GM23338 (cell line): Measurements from ENCODE around the gene KRTAP10-5. TPM values are rescaled to one million over a fixed set of nuclear protein-coding genes. Genes with fewer than 3 reads are reported as not detected.

Source experiments
- ATAC-seq: fragments of 200-7000 bp; cut with Tn5 transposase; 3 replicates; pipeline ENCODE4 v1.9.1; 2020
- DNase-seq: peaks from one replicate; pipeline ENCODE4 v3.0.0-alpha.2; 2015; ENCODE audit warnings: low spot score
- H2AFZ ChIP-seq: fragments of 200-600 bp; sonication (generic); 2 replicates; pipeline ENCODE4 v1.8.0; 2016; ENCODE audit warnings: antibody characterized with exemption, mild to moderate bottlenecking, moderate library complexity
- H3F3A ChIP-seq: fragments of 200-600 bp; sonication (generic); replicated peaks from 2 replicates; pipeline ENCODE4 v1.8.0; 2017; ENCODE audit warnings: antibody characterized with exemption, mixed run types, low read depth
- H3K27ac ChIP-seq: fragments of 200-600 bp; sonication (generic); 2 replicates; pipeline ENCODE4 v1.6.1; 2016; ENCODE audit warnings: low read depth
- H3K27me3 ChIP-seq: fragments of 200-600 bp; sonication (generic); 2 replicates; pipeline ENCODE4 v1.8.0; 2016; ENCODE audit warnings: mild to moderate bottlenecking, mixed run types, moderate library complexity; ENCODE audit not compliant: insufficient read depth
- H3K36me3 ChIP-seq: fragments of 200-600 bp; sonication (generic); 2 replicates; pipeline ENCODE4 v1.8.0; 2016; ENCODE audit warnings: mild to moderate bottlenecking; ENCODE audit not compliant: insufficient read depth
- H3K4me1 ChIP-seq: fragments of 200-600 bp; sonication (generic); 2 replicates; pipeline ENCODE4 v1.8.0; 2016; ENCODE audit warnings: mild to moderate bottlenecking, moderate library complexity; ENCODE audit not compliant: insufficient read depth
- H3K4me2 ChIP-seq: fragments of 200-600 bp; sonication (generic); 2 replicates; pipeline ENCODE4 v1.7.1; 2017; ENCODE audit warnings: mixed run types
- H3K4me3 ChIP-seq: fragments of 200-600 bp; sonication (generic); 2 replicates; pipeline ENCODE4 v1.6.1; 2016; ENCODE audit warnings: mixed run types
- H3K79me2 ChIP-seq: fragments of 200-600 bp; sonication (generic); replicated peaks from 2 replicates; pipeline ENCODE4 v1.8.0; 2017; ENCODE audit warnings: mild to moderate bottlenecking; ENCODE audit not compliant: insufficient read depth
- H3K9me2 ChIP-seq: fragments of 200-600 bp; sonication (generic); 2 replicates; pipeline ENCODE4 v1.8.0; 2017; ENCODE audit not compliant: insufficient read depth
- H4K20me1 ChIP-seq: fragments of 200-600 bp; sonication (generic); replicated peaks from 2 replicates; pipeline ENCODE4 v1.8.0; 2017; ENCODE audit warnings: mild to moderate bottlenecking; ENCODE audit not compliant: insufficient read depth
- H3K27ac Mint-ChIP-seq: 2 replicates; pipeline ENCODE4 v1.8.0; 2020; ENCODE audit warnings: inconsistent platforms, mild to moderate bottlenecking, moderate library complexity, mixed read lengths
- H3K27me3 Mint-ChIP-seq: 3 replicates; pipeline ENCODE4 v1.8.0; 2022; ENCODE audit warnings: low read depth, mild to moderate bottlenecking, moderate library complexity, mixed read lengths, inconsistent platforms; ENCODE audit not compliant: insufficient read depth, poor library complexity
- H3K36me3 Mint-ChIP-seq: 3 replicates; pipeline ENCODE4 v1.8.0; 2021; ENCODE audit warnings: low read depth, mild to moderate bottlenecking, inconsistent platforms, moderate library complexity, mixed read lengths
- H3K4me1 Mint-ChIP-seq: 3 replicates; pipeline ENCODE4 v1.8.0; 2020; ENCODE audit warnings: mild to moderate bottlenecking, inconsistent platforms, mixed read lengths
- H3K4me3 Mint-ChIP-seq: 3 replicates; pipeline ENCODE4 v1.8.0; 2021; ENCODE audit warnings: moderate library complexity, mild to moderate bottlenecking, inconsistent platforms, mixed read lengths
- H3K9me3 Mint-ChIP-seq: 3 replicates; pipeline ENCODE4 v1.8.0; 2020; ENCODE audit warnings: moderate library complexity, mild to moderate bottlenecking, inconsistent platforms, mixed read lengths
- CREB1 ChIP-seq: fragments of 250-450 bp; sonication (Bioruptor Pico); IDR thresholded peaks from 2 replicates; pipeline ENCODE4 v1.5.0; 2020; ENCODE audit warnings: low read depth, mild to moderate bottlenecking, moderate library complexity
- EZH2 ChIP-seq: fragments of 200-600 bp; sonication (generic); IDR thresholded peaks from one replicate; pipeline ENCODE4 v1.8.0; 2017; ENCODE audit warnings: antibody characterized with exemption, mild to moderate bottlenecking, low read depth; ENCODE audit not compliant: unreplicated experiment
- EZH2phosphoT487 ChIP-seq: fragments of 200-600 bp; sonication (generic); IDR thresholded peaks from one replicate; pipeline ENCODE4 v1.8.1; 2018; ENCODE audit warnings: antibody characterized with exemption; ENCODE audit not compliant: unreplicated experiment
- NANOG ChIP-seq: IDR thresholded peaks from 2 replicates; pipeline ENCODE4 v1.6.1; 2016; ENCODE audit warnings: antibody characterized with exemption, borderline replicate concordance
- POLR2AphosphoS5 ChIP-seq: IDR thresholded peaks from 2 replicates; pipeline ENCODE4 v1.6.1; 2016; ENCODE audit warnings: antibody characterized with exemption, low read depth
- STAT1 ChIP-seq: IDR thresholded peaks from one replicate; pipeline ENCODE4 v1.6.1; 2016; ENCODE audit warnings: antibody characterized with exemption; ENCODE audit not compliant: unreplicated experiment
- ZNF462 ChIP-seq: fragments of 250-450 bp; sonication (Bioruptor Pico); IDR thresholded peaks from 2 replicates; pipeline ENCODE4 v1.5.0; 2020; ENCODE audit warnings: mild to moderate bottlenecking, moderate library complexity
- polyA plus RNA-seq: library from polyadenylated mRNA; unstranded; fragments of >200 nt; fragmentation: Nextera tagmentation; extraction: Ambion mirVana; gene quantifications from 2 replicates; pipeline ENCODE4 v1.2.1, GENCODE V29; 2016
- total RNA-seq: library from RNA; depleted of rRNA; stranded (reverse); fragments of >200 nt; shearing (Covaris generic); gene quantifications from 2 replicates; pipeline ENCODE4 v1.2.3, GENCODE V29; 2014

Gene KRTAP10-5
- total and polyA plus RNA-seq, 2 experiments from 2014 or later = not detected

GRCh38 chr21:44603911-44604310, 23.5 kb upstream of the KRTAP10-5 start:
- Histone ChIP-seq H3K36me3 (no peaks in the 10 kb centered on the region), H3K27ac (no peak overlapping the region), H3K4me2 (no peak overlapping the region), H3K27me3 (no peaks in the 10 kb centered on the region), H2AFZ (no peak overlapping the region; the same call in 1 of the 2 replicates), H3F3A (no peaks in the 10 kb centered on the region), H3K4me1 (no peaks in the 10 kb centered on the region), H4K20me1 (no peaks in the 10 kb centered on the region), H3K9me2 (no peaks in the 10 kb centered on the region), H3K79me2 (no peaks in the 10 kb centered on the region), H3K4me3 (no peak overlapping the region)
- Mint-ChIP-seq H3K4me1 (peaks cover 10% of the 10 kb centered on the region; the same call in 2 of the 3 replicates), H3K9me3 (peaks cover 8% of the 10 kb centered on the region), H3K27me3 (peaks cover 11% of the 10 kb centered on the region), H3K36me3 (no peaks in the 10 kb centered on the region; the same call in 1 of the 3 replicates), H3K27ac (no peak overlapping the region), H3K4me3 (no peak overlapping the region)
- ATAC-seq (no peak), DNase-seq (no peak)
- TF ChIP-seq NANOG (no peak), CREB1 (CRISPR knock-in tag) (no peak), STAT1 (no peak), EZH2 (no peak), ZNF462 (CRISPR knock-in tag) (no peak), EZH2phosphoT487 (no peak), POLR2AphosphoS5 (no peak)
